IMR-90 (cell line): ENCODE results near the gene ARR3. TPM values are rescaled to one million over a fixed set of nuclear protein-coding genes. Genes with fewer than 3 reads are reported as not detected.

Experiments
- ATAC-seq: fragments of 200-7000 bp; cut with Tn5 transposase; 2 replicates; pipeline ENCODE4 v1.9.1; 2020; ENCODE audit warnings: low read depth, mild to moderate bottlenecking, moderate library complexity
- BruUV-seq: library from RNA; stranded (reverse); fragments of 400-500 nt; replicated peaks from 2 replicates; lab custom pipeline; 2021; lab: Mats Ljungman, UMichigan
- CTCF ChIA-PET: fragments of 300-600 bp; formaldehyde crosslinking; extraction: SDS; loops from one replicate; lab custom pipeline; 2021; ENCODE audit warnings: antibody characterized with exemption; lab: Yijun Ruan, JAX
- POLR2A ChIA-PET: fragments of 300-600 bp; sonication (Branson Sonifier 250); formaldehyde crosslinking; loops from one replicate; lab custom pipeline; 2022; ENCODE audit warnings: antibody characterized with exemption; ENCODE audit not compliant: unreplicated experiment; lab: Charles Lee
- DNase-seq: peaks from one replicate; pipeline ENCODE4 v3.0.0; 2013
- H2AFZ ChIP-seq: replicated peaks from 2 replicates; pipeline ENCODE3; 2013; ENCODE audit warnings: low read length, mild to moderate bottlenecking; ENCODE audit not compliant: poor library complexity
- H2AK5ac ChIP-seq: 2 replicates; pipeline ENCODE4 v1.6.1; 2013; ENCODE audit warnings: low read depth, low read length, inconsistent platforms
- H2AK9ac ChIP-seq: replicated peaks from 2 replicates; pipeline ENCODE3; 2013; ENCODE audit warnings: mild to moderate bottlenecking, low read depth, low read length, moderate library complexity; ENCODE audit not compliant: poor library complexity
- H2BK120ac ChIP-seq: 2 replicates; pipeline ENCODE4 v1.6.1; 2013; ENCODE audit warnings: low read depth, low read length, inconsistent platforms
- H2BK15ac ChIP-seq: 3 replicates; pipeline ENCODE4 v1.6.1; 2013; ENCODE audit warnings: low read depth, low read length, inconsistent platforms
- H2BK20ac ChIP-seq: 2 replicates; pipeline ENCODE4 v1.6.1; 2013; ENCODE audit warnings: low read depth, mild to moderate bottlenecking, inconsistent platforms, low read length, moderate library complexity
- H2BK5ac ChIP-seq: 2 replicates; pipeline ENCODE4 v1.6.1; 2013; ENCODE audit warnings: mild to moderate bottlenecking, low read depth, low read length, inconsistent platforms; ENCODE audit not compliant: poor library complexity, severe bottlenecking
- H3K14ac ChIP-seq: replicated peaks from 2 replicates; pipeline ENCODE4 v1.6.1; 2013; ENCODE audit warnings: low read depth, low read length, inconsistent platforms
- H3K18ac ChIP-seq: 2 replicates; pipeline ENCODE4 v1.6.1; 2013; ENCODE audit warnings: low read depth, low read length, control low read depth
- H3K23ac ChIP-seq: 2 replicates; pipeline ENCODE4 v1.6.1; 2013; ENCODE audit warnings: low read depth, low read length, inconsistent platforms
- H3K27ac ChIP-seq: 2 replicates; pipeline ENCODE4 v1.5.1; 2013; ENCODE audit warnings: mild to moderate bottlenecking, control low read depth, low read length; ENCODE audit not compliant: insufficient read depth
- H3K27me3 ChIP-seq: 2 replicates; pipeline ENCODE4 v1.6.1; 2013; ENCODE audit warnings: low read length; ENCODE audit not compliant: control insufficient read depth, insufficient read depth
- H3K36me3 ChIP-seq: 2 replicates; pipeline ENCODE4 v1.6.1; 2013; ENCODE audit warnings: low read length, mixed read lengths; ENCODE audit not compliant: control insufficient read depth, insufficient read depth
- H3K4ac ChIP-seq: 2 replicates; pipeline ENCODE4 v1.6.1; 2013; ENCODE audit warnings: low read depth, low read length, inconsistent platforms
- H3K4me1 ChIP-seq: 2 replicates; pipeline ENCODE4 v1.6.1; 2013; ENCODE audit warnings: low read length, mixed read lengths; ENCODE audit not compliant: control insufficient read depth, insufficient read depth
- H3K4me2 ChIP-seq: 2 replicates; pipeline ENCODE4 v1.6.1; 2013; ENCODE audit warnings: low read depth, mild to moderate bottlenecking, control low read depth, low read length, moderate library complexity
- H3K4me3 ChIP-seq: 2 replicates; pipeline ENCODE4 v1.5.1; 2013; ENCODE audit warnings: low read depth, mild to moderate bottlenecking, control low read depth, low read length, moderate library complexity; ENCODE audit not compliant: insufficient read depth
- H3K56ac ChIP-seq: 2 replicates; pipeline ENCODE4 v1.6.1; 2013; ENCODE audit warnings: low read length, inconsistent platforms; ENCODE audit not compliant: insufficient read depth; ENCODE audit errors: extremely low read depth
- H3K79me1 ChIP-seq, 2 experiments: 2 replicates each; pipeline ENCODE4 v1.6.1; 2013; ENCODE audit warnings: low read length in 2 of 2, inconsistent platforms in 1 of 2, low read depth in 1 of 2
- H3K9ac ChIP-seq: 2 replicates; pipeline ENCODE4 v1.6.1; 2013; ENCODE audit warnings: low read depth, low read length, control low read depth
- H3K9me1 ChIP-seq: 2 replicates; pipeline ENCODE4 v1.6.1; 2013; ENCODE audit warnings: low read length, inconsistent platforms; ENCODE audit not compliant: insufficient read depth
- H3K9me3 ChIP-seq: 2 replicates; pipeline ENCODE4 v1.6.1; 2013; ENCODE audit warnings: low read length; ENCODE audit not compliant: control insufficient read depth, insufficient read depth
- H4K20me1 ChIP-seq: 2 replicates; pipeline ENCODE4 v1.6.1; 2013; ENCODE audit warnings: low read length, inconsistent platforms; ENCODE audit not compliant: insufficient read depth
- H4K5ac ChIP-seq: 2 replicates; pipeline ENCODE4 v1.6.1; 2013; ENCODE audit warnings: mild to moderate bottlenecking, low read depth, low read length, control low read depth
- H4K8ac ChIP-seq, 2 experiments: 2 replicates each; pipeline ENCODE4 v1.6.1; 2013; ENCODE audit warnings: low read depth in 2 of 2, low read length in 2 of 2, control low read depth in 1 of 2, inconsistent platforms in 1 of 2
- H4K91ac ChIP-seq: 2 replicates; pipeline ENCODE4 v1.6.1; 2013; ENCODE audit warnings: low read depth, low read length, inconsistent platforms; ENCODE audit not compliant: insufficient read depth
- CEBPB ChIP-seq: IDR thresholded peaks from 2 replicates; pipeline ENCODE4 v1.6.1; 2012; ENCODE audit warnings: low read depth, low read length, improper control_type of control experiment
- CHD1 ChIP-seq: IDR thresholded peaks from 2 replicates; pipeline ENCODE4 v1.6.1; 2012; ENCODE audit warnings: low read depth, low read length, improper control_type of control experiment
- CTCF ChIP-seq: conservative IDR thresholded peaks from 2 replicates; pipeline ENCODE4 v1.5.1; 2012; ENCODE audit warnings: mild to moderate bottlenecking, low read depth, low read length, improper control_type of control experiment
- ELK1 ChIP-seq: fragments of 150-350 bp; IDR thresholded peaks from 2 replicates; pipeline ENCODE4 v1.6.1; 2016; ENCODE audit warnings: low read depth, mild to moderate bottlenecking, low read length, moderate library complexity, borderline replicate concordance
- MAFK ChIP-seq: IDR thresholded peaks from 2 replicates; pipeline ENCODE4 v1.6.1; 2012; ENCODE audit warnings: low read depth, low read length, improper control_type of control experiment
- MAZ ChIP-seq: IDR thresholded peaks from 2 replicates; pipeline ENCODE4 v1.6.1; 2012; ENCODE audit warnings: low read depth, mild to moderate bottlenecking, low read length, improper control_type of control experiment, moderate library complexity, borderline replicate concordance
- RAD21 ChIP-seq: IDR thresholded peaks from 2 replicates; pipeline ENCODE4 v1.6.1; 2012; ENCODE audit warnings: low read length, improper control_type of control experiment
- RCOR1 ChIP-seq: IDR thresholded peaks from 2 replicates; pipeline ENCODE4 v1.6.1; 2012; ENCODE audit warnings: mild to moderate bottlenecking, low read length, improper control_type of control experiment; ENCODE audit not compliant: insufficient replicate concordance
- RFX5 ChIP-seq: IDR thresholded peaks from 2 replicates; pipeline ENCODE4 v1.8.0; 2012; ENCODE audit warnings: low read depth, mild to moderate bottlenecking, low read length, moderate library complexity
- SMC3 ChIP-seq: fragments of 150-350 bp; IDR thresholded peaks from 2 replicates; pipeline ENCODE4 v1.6.1; 2016; ENCODE audit warnings: low read depth, mild to moderate bottlenecking, antibody characterized with exemption, low read length, moderate library complexity
- USF2 ChIP-seq: fragments of 150-350 bp; IDR thresholded peaks from 2 replicates; pipeline ENCODE4 v1.6.1; 2017; ENCODE audit warnings: mild to moderate bottlenecking, antibody characterized with exemption, low read length, low read depth
- WGBS, 2 experiments: methylation state at CpG; one replicate each; pipeline versions ENCODE4 v1.1.5 to v1.1.7; 2013; ENCODE audit warnings: missing lambda C conversion rate in 2 of 2; ENCODE audit not compliant: insufficient read length in 1 of 2; ENCODE audit errors: extremely low coverage in 2 of 2; 5-methylcytosine and 5-hydroxymethylcytosine counted together
- dilution Hi-C: fragments of 300-500 bp; cut with HindIII; formaldehyde crosslinking; loops from one replicate; pipeline ENCODE4 v1.14.3; 2018; ENCODE audit warnings: low sequenced_read_pairs; ENCODE audit not compliant: unreplicated experiment
- in situ Hi-C: fragments of 300-500 bp; cut with MboI; formaldehyde crosslinking; loops from 3 replicates; pipeline ENCODE4 v1.14.3; 2019; ENCODE audit warnings: low sequenced_read_pairs, inconsistent platforms, mixed read lengths
- intact Hi-C: fragments of 100-400 bp; cut with micrococcal nuclease; formaldehyde crosslinking; loops from 2 replicates; pipeline ENCODE4 v1.10.0; 2022
- polyA plus RNA-seq, 3 experiments: library from polyadenylated mRNA; depleted of rRNA; stranded (reverse); fragments of >200 nt; gene quantifications; 2 replicates each; pipeline ENCODE4 v1.2.3, GENCODE V29; 2012; ENCODE audit warnings: low replicate concordance in 1 of 3
- total RNA-seq: library from RNA; depleted of rRNA; stranded (reverse); fragments of >200 nt; gene quantifications from 2 replicates; pipeline ENCODE4 v1.2.3, GENCODE V29; 2012

Gene ARR3
- total and polyA plus RNA-seq, 2 of the 4 experiments (the other 2 are of a cell fraction): not detected

- Histone ChIP-seq H2BK5ac (no peak overlapping the region), H3K9ac (no peak overlapping the region), H3K79me1 (peaks cover 3 to 6% of the 10 kb centered on the region in 2 experiments; a peak in 2 of 4 replicates), H2AK9ac (no peak overlapping the region), H3K18ac (no peak overlapping the region), H3K4me1 (no peaks in the 10 kb centered on the region), H2AK5ac (no peak overlapping the region), H2BK20ac (no peak overlapping the region), H4K91ac (no peak overlapping the region), H3K23ac (no peak overlapping the region), H3K14ac (no peak overlapping the region), H3K27me3 (no peaks in the 10 kb centered on the region; the same call in 1 of the 2 replicates), H2AFZ (no peak overlapping the region), H4K20me1 (no peaks in the 10 kb centered on the region), H3K4me2 (no peak overlapping the region), H3K4me3 (no peak overlapping the region), H4K8ac (no peak overlapping the region), H2BK15ac (no peak overlapping the region), H3K9me1 (no peaks in the 10 kb centered on the region), H3K9me3 (no peaks in the 10 kb centered on the region), H2BK120ac (no peak overlapping the region), H3K4ac (no peak overlapping the region), H4K5ac (no peak overlapping the region), H3K56ac (no peak overlapping the region), H3K36me3 (no peaks in the 10 kb centered on the region), H3K27ac (no peak overlapping the region)
- ChIA-PET POLR2A (no interaction called here), CTCF (no interaction called here)
- no peak for ATAC-seq
- TF ChIP-seq RAD21: no peak
- TF ChIP-seq ELK1: no peak
- TF ChIP-seq RFX5: no peak
- TF ChIP-seq MAZ: no peak
- no peak for TF ChIP-seq MAFK
- no peak for TF ChIP-seq CEBPB
- TF ChIP-seq CTCF: no peak
- TF ChIP-seq USF2: no peak
- TF ChIP-seq CHD1: no peak
- no peak for TF ChIP-seq RCOR1
- no peak for TF ChIP-seq SMC3
- in situ Hi-C loops (no loop called here), intact Hi-C loops (no loop called here), dilution Hi-C loops (no loop called here)
- BruUV-seq: no TSS peak
- peak; percentile 44 for DNase-seq
- no CpG with 5 or more reads among the region's 2 CpGs for WGBS, 2 experiments
Measured at GRCh38 chrX:70324326-70324725, 56.2 kb downstream of the ARR3 start.
